ENCODE data around the gene FAM168A.

The FAM168A gene

DNA sequence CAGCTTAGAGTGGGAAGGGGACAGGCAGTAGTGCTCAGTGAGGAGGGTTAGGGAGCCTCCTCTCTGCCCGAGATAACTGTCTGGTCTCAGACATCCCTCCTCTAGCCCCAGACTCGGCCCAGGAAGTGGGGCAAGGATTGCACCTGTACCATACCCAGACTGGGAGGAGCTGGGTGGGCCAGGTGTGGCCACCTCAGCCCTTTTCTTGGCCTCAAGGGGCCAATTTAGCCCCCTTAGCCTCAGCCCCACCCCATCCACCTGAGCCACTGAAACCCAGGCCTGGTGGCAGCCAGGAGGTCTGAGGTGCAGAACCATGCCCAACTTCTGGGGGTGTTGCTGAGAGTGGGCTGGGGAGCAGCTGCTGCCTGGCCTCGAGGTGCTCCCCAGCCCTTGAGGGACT lies 215.2 kb downstream of the FAM168A start:
- Histone ChIP-seq H3K4me1 (ENCODE audit: control insufficient read depth, insufficient read depth, low read length, poor library complexity, severe bottlenecking) (peaks cover 49% of the 10 kb centered on the region), H3K9me3 (ENCODE audit: control insufficient read depth, low read length) (no peaks in the 10 kb centered on the region), H3K27me3 (replicated peaks; ENCODE audit: control insufficient read depth, insufficient read depth, low read length, poor library complexity, severe bottlenecking) (no peaks in the 10 kb centered on the region), H3K36me3 (ENCODE audit: control insufficient read depth, insufficient read depth, low read length) (no peaks in the 10 kb centered on the region), H3K4me3 (ENCODE audit: insufficient read depth, low read depth, low read length, poor library complexity, severe bottlenecking) (no peak overlapping the region), H3K27ac (ENCODE audit: insufficient read depth, low read length, poor library complexity, severe bottlenecking) (no peak overlapping the region)
- no peak for DNase-seq

DNA sequence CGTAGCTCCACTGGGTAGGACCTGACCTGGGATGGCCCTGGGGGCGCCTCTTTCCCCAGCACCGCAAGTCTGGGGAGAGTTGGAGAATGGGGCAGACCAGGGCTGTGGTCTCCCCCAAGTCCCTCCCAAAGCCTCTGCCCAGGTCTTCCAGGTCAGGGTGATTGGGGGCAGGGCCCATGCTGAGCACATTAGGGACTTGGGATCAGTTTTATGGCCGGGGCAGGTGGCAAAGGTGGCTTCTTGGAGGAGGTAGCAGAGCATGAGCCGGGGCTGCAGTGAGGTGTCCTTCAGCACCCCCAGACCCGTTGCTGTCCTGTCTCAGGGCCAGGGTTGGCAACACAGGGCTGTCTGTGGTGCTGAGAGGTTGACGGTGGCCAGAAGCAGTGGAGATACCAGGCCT lies 215.7 kb downstream of the FAM168A start:
- Histone ChIP-seq H3K4me3 (ENCODE audit: insufficient read depth, low read depth, low read length, poor library complexity, severe bottlenecking) (no peak overlapping the region), H3K4me1 (ENCODE audit: control insufficient read depth, insufficient read depth, low read length, poor library complexity, severe bottlenecking) (peaks cover 52% of the 10 kb centered on the region), H3K36me3 (ENCODE audit: control insufficient read depth, insufficient read depth, low read length) (no peaks in the 10 kb centered on the region), H3K27me3 (replicated peaks; ENCODE audit: control insufficient read depth, insufficient read depth, low read length, poor library complexity, severe bottlenecking) (no peaks in the 10 kb centered on the region), H3K9me3 (ENCODE audit: control insufficient read depth, low read length) (no peaks in the 10 kb centered on the region), H3K27ac (ENCODE audit: insufficient read depth, low read length, poor library complexity, severe bottlenecking) (no peak overlapping the region)
- DNase-seq, result no peak

DNA sequence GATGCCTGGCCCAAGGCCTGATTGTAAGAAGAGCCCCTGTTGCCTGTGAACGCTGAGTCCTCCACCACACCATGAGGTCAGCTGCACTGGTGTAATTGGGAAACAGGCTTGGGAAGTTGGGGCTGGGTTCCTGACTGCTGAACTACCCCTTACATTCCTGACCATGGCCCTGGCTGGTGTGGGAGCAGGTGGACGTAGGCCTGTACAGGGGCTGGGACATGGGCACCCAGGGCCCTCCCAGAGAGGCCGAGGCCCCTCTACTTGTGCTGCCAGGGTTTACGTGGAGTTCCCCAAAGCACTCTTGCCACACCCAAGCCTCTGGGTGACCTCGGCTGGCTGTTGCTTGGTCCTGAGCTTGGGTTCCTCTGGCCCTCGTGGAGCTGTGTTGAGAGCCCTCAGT lies 216.3 kb downstream of the FAM168A start:
- Histone ChIP-seq H3K4me3 (ENCODE audit: insufficient read depth, low read depth, low read length, poor library complexity, severe bottlenecking) (no peak overlapping the region), H3K27me3 (replicated peaks; ENCODE audit: control insufficient read depth, insufficient read depth, low read length, poor library complexity, severe bottlenecking) (no peaks in the 10 kb centered on the region), H3K4me1 (ENCODE audit: control insufficient read depth, insufficient read depth, low read length, poor library complexity, severe bottlenecking) (peaks cover 54% of the 10 kb centered on the region), H3K9me3 (ENCODE audit: control insufficient read depth, low read length) (no peaks in the 10 kb centered on the region), H3K36me3 (ENCODE audit: control insufficient read depth, insufficient read depth, low read length) (no peaks in the 10 kb centered on the region), H3K27ac (ENCODE audit: insufficient read depth, low read length, poor library complexity, severe bottlenecking) (no peak overlapping the region)
- DNase-seq, result no peak

DNA sequence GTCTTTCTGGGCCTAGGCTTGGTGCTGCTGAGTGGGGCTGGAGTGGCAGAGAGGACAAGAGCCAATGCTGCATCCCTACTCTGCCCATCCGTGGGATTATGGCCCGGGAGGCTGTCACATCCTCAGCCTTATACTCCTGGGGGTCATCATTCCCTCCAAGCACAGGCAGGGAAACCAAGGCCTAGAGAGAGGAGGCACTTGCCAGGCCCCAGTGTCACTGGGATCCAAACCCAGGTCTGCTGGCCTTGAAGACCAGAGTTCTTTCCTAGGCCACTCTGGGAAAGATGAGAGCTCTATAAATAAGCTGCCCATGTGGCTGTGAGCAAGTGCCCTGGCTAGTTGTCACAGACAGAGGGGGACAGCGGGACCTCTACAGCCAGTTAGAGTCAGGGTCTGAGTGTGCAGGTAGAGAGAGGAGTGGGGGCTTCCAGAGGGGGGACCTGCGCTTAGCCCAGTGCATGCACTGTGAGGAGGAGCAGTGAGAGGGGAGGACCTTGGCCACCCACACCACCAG lies 217.0 kb downstream of the FAM168A start:
- H3K4me1 ChIP-seq (ENCODE audit: control insufficient read depth, insufficient read depth, low read length, poor library complexity, severe bottlenecking), result peaks cover 50% of the 10 kb centered on the region
- DNase-seq, result no peak
- H3K27ac ChIP-seq (ENCODE audit: insufficient read depth, low read length, poor library complexity, severe bottlenecking), result no peak overlapping the region
- no peaks in the 10 kb centered on the region for H3K36me3 ChIP-seq (ENCODE audit: control insufficient read depth, insufficient read depth, low read length)
- no peak overlapping the region for H3K4me3 ChIP-seq (ENCODE audit: insufficient read depth, low read depth, low read length, poor library complexity, severe bottlenecking)
- no peaks in the 10 kb centered on the region for H3K27me3 ChIP-seq (replicated peaks; ENCODE audit: control insufficient read depth, insufficient read depth, low read length, poor library complexity, severe bottlenecking)
- no peaks in the 10 kb centered on the region for H3K9me3 ChIP-seq (ENCODE audit: control insufficient read depth, low read length)

DNA sequence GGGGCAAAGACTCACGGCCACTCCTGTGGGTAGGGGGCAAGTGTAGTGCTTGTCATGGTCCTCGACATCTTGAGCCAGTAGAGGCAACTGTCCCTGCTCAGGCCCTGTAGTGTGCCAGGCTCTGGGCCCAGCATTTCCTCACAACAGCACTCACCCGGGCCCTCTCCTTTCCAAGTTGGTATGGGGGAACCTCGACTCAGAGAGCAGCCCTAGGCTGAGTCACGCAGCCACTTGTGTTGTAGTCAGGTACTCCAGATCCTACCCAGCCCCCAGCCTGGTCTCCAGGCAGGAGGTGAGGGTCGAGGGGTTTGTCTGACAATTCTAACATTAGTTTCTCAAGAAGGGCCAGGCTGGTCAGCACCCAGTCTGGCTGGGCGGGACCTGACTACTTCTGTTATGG lies 217.6 kb downstream of the FAM168A start:
- Histone ChIP-seq H3K27ac (ENCODE audit: insufficient read depth, low read length, poor library complexity, severe bottlenecking) (no peak overlapping the region), H3K36me3 (ENCODE audit: control insufficient read depth, insufficient read depth, low read length) (no peaks in the 10 kb centered on the region), H3K4me1 (ENCODE audit: control insufficient read depth, insufficient read depth, low read length, poor library complexity, severe bottlenecking) (peaks cover 52% of the 10 kb centered on the region), H3K9me3 (ENCODE audit: control insufficient read depth, low read length) (no peaks in the 10 kb centered on the region), H3K4me3 (ENCODE audit: insufficient read depth, low read depth, low read length, poor library complexity, severe bottlenecking) (no peak overlapping the region), H3K27me3 (replicated peaks; ENCODE audit: control insufficient read depth, insufficient read depth, low read length, poor library complexity, severe bottlenecking) (no peaks in the 10 kb centered on the region)
- DNase-seq, result no peak

DNA sequence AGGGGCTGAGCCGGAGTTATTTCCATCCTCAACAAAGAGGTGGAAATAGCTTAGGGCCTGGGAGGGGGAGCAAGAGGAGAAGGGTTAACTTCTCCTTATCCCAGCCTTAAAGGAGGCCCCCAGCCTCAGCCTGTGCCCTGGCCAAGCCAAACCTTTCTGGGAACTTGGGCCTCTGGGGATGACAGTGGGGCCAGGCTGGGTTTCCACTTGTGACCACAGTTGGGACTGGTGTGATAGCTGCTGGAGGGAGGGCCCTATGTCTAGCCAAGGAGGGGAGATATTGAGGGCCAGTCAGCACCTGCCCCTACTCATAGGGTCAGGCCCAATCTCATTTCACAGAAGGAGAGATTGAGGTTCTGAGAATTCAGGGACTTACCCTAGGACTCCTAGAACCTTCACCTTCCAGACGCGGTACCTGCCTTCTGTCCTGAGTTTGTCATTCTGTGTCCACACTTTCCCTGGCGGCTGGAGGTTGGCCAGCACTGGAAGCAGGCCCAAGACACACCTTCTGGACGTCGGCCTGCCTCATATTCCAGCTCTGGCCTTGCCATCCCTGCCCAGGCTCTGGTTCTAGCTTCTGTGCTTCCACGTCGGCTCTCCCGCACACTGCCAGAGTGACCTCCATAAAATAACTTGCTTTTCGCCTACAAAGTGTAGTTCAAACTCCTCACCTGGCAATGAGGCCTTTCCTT lies 218.6 kb downstream of the FAM168A start:
- Histone ChIP-seq H3K4me3 (ENCODE audit: insufficient read depth, low read depth, low read length, poor library complexity, severe bottlenecking) (no peak overlapping the region), H3K9me3 (ENCODE audit: control insufficient read depth, low read length) (no peaks in the 10 kb centered on the region), H3K4me1 (ENCODE audit: control insufficient read depth, insufficient read depth, low read length, poor library complexity, severe bottlenecking) (peaks cover 43% of the 10 kb centered on the region), H3K27me3 (replicated peaks; ENCODE audit: control insufficient read depth, insufficient read depth, low read length, poor library complexity, severe bottlenecking) (no peaks in the 10 kb centered on the region), H3K36me3 (ENCODE audit: control insufficient read depth, insufficient read depth, low read length) (no peaks in the 10 kb centered on the region), H3K27ac (ENCODE audit: insufficient read depth, low read length, poor library complexity, severe bottlenecking) (no peak overlapping the region)
- no peak for DNase-seq

DNA sequence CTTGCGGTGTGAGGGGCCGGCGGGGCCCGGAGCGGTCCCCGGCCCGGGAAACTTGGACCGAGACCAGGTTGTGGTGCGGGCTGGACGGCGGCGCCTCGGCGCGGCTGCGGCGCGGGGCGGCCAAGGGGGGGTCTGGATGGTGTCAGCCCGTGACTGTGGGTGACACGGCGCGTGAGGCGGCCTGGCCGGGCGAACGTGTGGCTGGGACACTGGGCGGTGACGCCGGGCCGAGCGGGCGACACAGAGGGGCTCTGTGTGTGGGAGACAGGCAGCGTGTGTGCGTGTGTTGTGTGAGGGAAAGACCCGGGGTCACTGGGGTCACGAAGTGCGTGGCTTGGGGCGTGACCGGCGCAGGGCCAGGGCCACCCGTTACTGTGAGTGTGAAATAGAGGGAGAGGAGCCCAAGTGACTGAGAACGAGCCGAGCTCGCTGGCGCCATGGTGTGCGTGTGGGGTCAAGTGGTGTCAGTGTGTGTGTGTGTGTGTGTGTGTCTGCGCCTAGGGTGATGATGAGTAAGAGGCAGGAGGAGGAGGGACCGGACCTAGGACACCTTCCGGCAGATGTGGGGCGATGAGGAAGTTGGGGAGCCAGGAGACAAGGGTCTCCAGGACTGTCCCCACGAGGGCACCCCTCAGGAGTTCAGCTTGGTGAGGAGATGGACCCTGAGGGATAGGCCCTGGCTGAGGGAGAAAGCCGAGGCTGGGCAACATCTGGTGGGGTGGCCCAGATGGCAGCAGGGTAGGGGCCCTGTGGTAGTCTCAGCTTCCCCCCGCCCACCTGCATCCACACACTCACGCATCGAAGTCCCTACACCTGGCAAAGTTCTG lies 220.9 kb downstream of the FAM168A start:
- H3K36me3 ChIP-seq (ENCODE audit: control insufficient read depth, insufficient read depth, low read length), result no peaks in the 10 kb centered on the region
- peak overlapping the region; percentile 84 for H3K4me3 ChIP-seq (ENCODE audit: insufficient read depth, low read depth, low read length, poor library complexity, severe bottlenecking)
- peaks cover 20% of the 10 kb centered on the region for H3K4me1 ChIP-seq (ENCODE audit: control insufficient read depth, insufficient read depth, low read length, poor library complexity, severe bottlenecking)
- H3K27me3 ChIP-seq (replicated peaks; ENCODE audit: control insufficient read depth, insufficient read depth, low read length, poor library complexity, severe bottlenecking), result no peaks in the 10 kb centered on the region
- no peaks in the 10 kb centered on the region for H3K9me3 ChIP-seq (ENCODE audit: control insufficient read depth, low read length)
- H3K27ac ChIP-seq (ENCODE audit: insufficient read depth, low read length, poor library complexity, severe bottlenecking), result peak overlapping the region; percentile 92
- DNase-seq, result peak; percentile 45 to 57 (median 53)

DNA sequence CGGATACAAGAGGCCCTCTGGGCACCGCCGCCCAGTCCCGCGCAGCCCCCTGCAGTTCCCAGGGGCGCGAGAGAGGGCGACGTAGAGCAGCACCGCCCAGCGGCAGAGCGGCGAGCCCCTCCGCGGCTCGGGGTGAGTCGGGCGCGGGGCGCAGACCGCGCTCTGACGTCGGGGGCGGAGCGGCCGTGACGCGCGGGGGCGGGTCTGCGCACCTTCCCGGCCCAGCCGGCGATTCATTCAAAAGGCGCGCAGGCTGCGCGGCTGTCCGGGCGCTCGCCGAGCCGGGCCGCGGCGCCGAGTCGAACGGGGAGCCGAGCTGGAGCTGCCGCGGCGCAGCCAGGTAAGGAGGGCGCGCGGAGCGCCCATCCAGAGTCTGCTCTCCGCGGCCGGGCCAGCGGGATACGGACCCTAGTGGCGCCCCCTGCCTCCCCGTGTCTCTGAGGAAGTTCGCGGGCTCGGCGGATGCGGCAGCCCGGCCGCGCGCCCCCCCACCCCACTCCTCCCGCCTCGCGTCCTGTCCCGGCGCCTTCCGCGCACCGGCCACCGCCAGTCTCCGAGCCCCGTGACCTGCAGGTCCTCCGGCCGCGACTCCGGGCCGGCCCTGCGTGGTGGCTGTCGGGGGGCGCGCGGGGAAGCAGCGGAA lies 221.6 kb downstream of the FAM168A start, which contains the start of gene RELT:
Gene RELT, plus strand, starts transcription at position 240 of the 643 bp plus-strand sequence. CDS start 12,738 bp downstream, outside the sequence.
- peak within 1 kb of the TSS; percentile 92 for H3K27ac ChIP-seq (ENCODE audit: insufficient read depth, low read length, poor library complexity, severe bottlenecking)
- H3K4me3 ChIP-seq (ENCODE audit: insufficient read depth, low read depth, low read length, poor library complexity, severe bottlenecking), result peak within 1 kb of the TSS; percentile 84
- no peaks in the 10 kb centered on the region for H3K9me3 ChIP-seq (ENCODE audit: control insufficient read depth, low read length)
- no peaks in the 10 kb centered on the region for H3K36me3 ChIP-seq (ENCODE audit: control insufficient read depth, insufficient read depth, low read length)
- peaks cover 17% of the 10 kb centered on the region for H3K4me1 ChIP-seq (ENCODE audit: control insufficient read depth, insufficient read depth, low read length, poor library complexity, severe bottlenecking)
- peak; percentile 86 to 89 (median 86) for DNase-seq
- H3K27me3 ChIP-seq (replicated peaks; ENCODE audit: control insufficient read depth, insufficient read depth, low read length, poor library complexity, severe bottlenecking), result no peaks in the 10 kb centered on the region

DNA sequence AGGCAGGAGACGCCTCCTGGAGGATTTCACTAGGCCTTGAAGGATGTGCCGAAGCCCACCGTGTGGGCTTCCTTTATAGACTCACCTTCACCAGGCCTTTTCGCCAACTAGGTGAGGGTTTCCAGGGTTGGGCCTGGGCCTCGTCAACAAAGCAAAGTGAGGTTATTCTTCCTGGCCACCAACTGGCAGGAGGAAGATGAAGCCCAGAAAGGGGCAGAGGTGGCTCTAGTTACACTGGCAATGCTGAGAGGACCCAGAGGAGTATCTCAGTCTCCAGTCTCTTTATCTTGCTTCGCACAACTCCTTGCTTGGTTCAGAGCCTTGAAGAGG lies 222.1 kb downstream of the FAM168A start:
- Histone ChIP-seq H3K27ac (ENCODE audit: insufficient read depth, low read length, poor library complexity, severe bottlenecking) (peak overlapping the region; percentile 92), H3K4me3 (ENCODE audit: insufficient read depth, low read depth, low read length, poor library complexity, severe bottlenecking) (peak overlapping the region; percentile 20), H3K9me3 (ENCODE audit: control insufficient read depth, low read length) (no peaks in the 10 kb centered on the region), H3K4me1 (ENCODE audit: control insufficient read depth, insufficient read depth, low read length, poor library complexity, severe bottlenecking) (peaks cover 17% of the 10 kb centered on the region), H3K36me3 (ENCODE audit: control insufficient read depth, insufficient read depth, low read length) (no peaks in the 10 kb centered on the region), H3K27me3 (replicated peaks; ENCODE audit: control insufficient read depth, insufficient read depth, low read length, poor library complexity, severe bottlenecking) (no peaks in the 10 kb centered on the region)
- no peak for DNase-seq

DNA sequence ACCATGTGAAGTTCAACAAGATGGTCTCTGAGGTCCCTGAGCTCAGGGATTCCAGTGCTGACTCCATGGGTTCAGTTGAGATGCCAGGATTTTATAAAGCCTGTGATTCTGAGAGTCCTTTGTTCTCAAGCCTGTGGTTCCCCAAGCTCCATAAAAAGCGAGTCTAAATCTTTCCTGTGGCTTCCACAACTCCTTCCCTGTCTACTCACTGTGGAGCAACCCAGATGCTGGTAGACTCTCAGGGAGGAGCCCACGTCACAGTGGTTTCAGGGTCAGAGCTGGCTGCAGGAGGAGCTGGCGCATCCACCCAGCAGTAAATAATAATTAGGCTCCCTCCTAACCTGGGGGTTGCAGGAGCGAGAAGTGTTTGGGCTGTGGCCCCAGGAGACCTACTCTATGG lies 223.8 kb downstream of the FAM168A start:
- H3K27ac ChIP-seq (ENCODE audit: insufficient read depth, low read length, poor library complexity, severe bottlenecking), result no peak overlapping the region
- no peaks in the 10 kb centered on the region for H3K9me3 ChIP-seq (ENCODE audit: control insufficient read depth, low read length)
- no peak overlapping the region for H3K4me3 ChIP-seq (ENCODE audit: insufficient read depth, low read depth, low read length, poor library complexity, severe bottlenecking)
- H3K27me3 ChIP-seq (replicated peaks; ENCODE audit: control insufficient read depth, insufficient read depth, low read length, poor library complexity, severe bottlenecking), result no peaks in the 10 kb centered on the region
- H3K4me1 ChIP-seq (ENCODE audit: control insufficient read depth, insufficient read depth, low read length, poor library complexity, severe bottlenecking), result peaks cover 17% of the 10 kb centered on the region
- no peak for DNase-seq
- no peaks in the 10 kb centered on the region for H3K36me3 ChIP-seq (ENCODE audit: control insufficient read depth, insufficient read depth, low read length)
